CD14-positive monocyte (primary cell): ENCODE results near the gene AFG1L. TPM values are rescaled to one million over a fixed set of nuclear protein-coding genes. Genes with fewer than 3 reads are reported as not detected.

Experiments
- DNase-seq, 3 donors: peaks; one replicate each; pipeline ENCODE4 v3.0.0-alpha.2; 2011 to 2022
- H2AFZ ChIP-seq: 2 replicates; pipeline ENCODE4 v1.6.0; 2012; ENCODE audit warnings: mild to moderate bottlenecking, low read depth, low read length, inconsistent platforms; ENCODE audit not compliant: insufficient read depth, poor library complexity, severe bottlenecking
- H3K27ac ChIP-seq, 2 donors: 1 replicate in 1 of 2; 2 replicates in 1 of 2; pipeline ENCODE4 v1.5.1; 2012 to 2013; ENCODE audit warnings: low read length in 2 of 2, control low read depth in 1 of 2, inconsistent platforms in 1 of 2, low read depth in 1 of 2, mild to moderate bottlenecking in 1 of 2
- H3K27me3 ChIP-seq, 2 donors: one replicate each; pipeline versions ENCODE4 v1.6.0 to v1.6.1; 2011 to 2013; ENCODE audit warnings: low read length in 2 of 2; ENCODE audit not compliant: control insufficient read depth in 2 of 2, insufficient read depth in 2 of 2
- H3K36me3 ChIP-seq, 2 donors: replicated peaks in 1 of 2; 1 replicate in 1 of 2; 2 replicates in 1 of 2; pipeline versions ENCODE4 v1.5.1 to v1.6.1; 2012 to 2013; ENCODE audit warnings: low read length in 2 of 2, control low read depth in 1 of 2, inconsistent platforms in 1 of 2, mild to moderate bottlenecking in 1 of 2; ENCODE audit not compliant: insufficient read depth in 2 of 2, control insufficient read depth in 1 of 2
- H3K4me1 ChIP-seq, 2 donors: 1 replicate in 1 of 2; 2 replicates in 1 of 2; pipeline versions ENCODE4 v1.5.1 to v1.6.1; 2012 to 2013; ENCODE audit warnings: low read length in 2 of 2, control low read depth in 1 of 2, inconsistent platforms in 1 of 2, mild to moderate bottlenecking in 1 of 2, moderate library complexity in 1 of 2; ENCODE audit not compliant: insufficient read depth in 2 of 2, control insufficient read depth in 1 of 2
- H3K4me2 ChIP-seq: replicated peaks from 2 replicates; pipeline ENCODE3; 2012; ENCODE audit warnings: low read length, moderate library complexity, mild to moderate bottlenecking; ENCODE audit not compliant: poor library complexity, severe bottlenecking; ENCODE audit errors: extremely low read depth
- H3K4me3 ChIP-seq, 3 experiments: fragments of 200-600 bp in 1 of 3; sonication (generic) in 1 of 3; replicated peaks in 1 of 3; 1 replicate in 2 of 3; 2 replicates in 1 of 3; pipeline ENCODE4 v1.5.1; 2011 to 2013; ENCODE audit warnings: low read length in 3 of 3, mild to moderate bottlenecking in 3 of 3, control low read depth in 2 of 3, low read depth in 2 of 3, inconsistent platforms in 1 of 3, moderate library complexity in 1 of 3
- H3K79me2 ChIP-seq: 2 replicates; pipeline ENCODE4 v1.6.0; 2012; ENCODE audit warnings: mild to moderate bottlenecking, control low read depth, inconsistent platforms, low read length, moderate library complexity; ENCODE audit not compliant: insufficient read depth
- H3K9ac ChIP-seq: 2 replicates; pipeline ENCODE4 v1.6.0; 2017; ENCODE audit warnings: low read length, mild to moderate bottlenecking; ENCODE audit not compliant: insufficient read depth, poor library complexity, severe bottlenecking
- H3K9me3 ChIP-seq, 2 donors: replicated peaks in 1 of 2; 1 replicate in 1 of 2; 2 replicates in 1 of 2; pipeline versions ENCODE4 v1.5.1 to v1.6.1; 2012 to 2013; ENCODE audit warnings: low read length in 2 of 2, control low read depth in 1 of 2; ENCODE audit not compliant: control insufficient read depth in 1 of 2, insufficient read depth in 1 of 2
- H4K20me1 ChIP-seq: 2 replicates; pipeline ENCODE4 v1.6.0; 2012; ENCODE audit warnings: mild to moderate bottlenecking, low read length, control low read depth, moderate library complexity; ENCODE audit not compliant: insufficient read depth
- H3K27ac Mint-ChIP-seq, 7 donors: one replicate each; pipeline ENCODE4 v1.8.0; 2020; ENCODE audit warnings: mild to moderate bottlenecking in 7 of 7, mixed read lengths in 7 of 7, moderate library complexity in 6 of 7, inconsistent platforms in 2 of 7
- H3K27me3 Mint-ChIP-seq, 3 donors: one replicate each; pipeline ENCODE4 v1.8.0; 2021 to 2022; ENCODE audit warnings: low read depth in 3 of 3, mild to moderate bottlenecking in 3 of 3, mixed read lengths in 3 of 3, moderate library complexity in 3 of 3, inconsistent platforms in 1 of 3
- H3K36me3 Mint-ChIP-seq, 2 donors: one replicate each; pipeline ENCODE4 v1.8.0; 2020; ENCODE audit warnings: mixed read lengths in 2 of 2, inconsistent platforms in 1 of 2, mild to moderate bottlenecking in 1 of 2
- H3K4me1 Mint-ChIP-seq: one replicate; pipeline ENCODE4 v1.8.0; 2020; ENCODE audit warnings: mild to moderate bottlenecking, mixed read lengths
- H3K4me3 Mint-ChIP-seq, 2 donors: one replicate each; pipeline ENCODE4 v1.8.0; 2020; ENCODE audit warnings: mild to moderate bottlenecking in 2 of 2, mixed read lengths in 2 of 2, moderate library complexity in 1 of 2
- H3K9me3 Mint-ChIP-seq, 7 donors: one replicate each; pipeline ENCODE4 v1.8.0; 2020 to 2022; ENCODE audit warnings: mixed read lengths in 7 of 7, mild to moderate bottlenecking in 6 of 7, moderate library complexity in 6 of 7, inconsistent platforms in 2 of 7
- WGBS: methylation state at CpG from one replicate; pipeline ENCODE4 v1.1.5; 2013; ENCODE audit warnings: missing lambda C conversion rate; ENCODE audit not compliant: insufficient coverage; 5-methylcytosine and 5-hydroxymethylcytosine counted together
- intact Hi-C, 2 donors: fragments of 100-400 bp; cut with micrococcal nuclease; formaldehyde crosslinking; loops; one replicate each; pipeline versions ENCODE4 v1.15.0 to v1.15.1; 2023
- polyA plus RNA-seq, 3 donors: library from polyadenylated mRNA; depleted of rRNA in 1 of 3; unstranded in 2 of 3; stranded (reverse) in 1 of 3; fragments of 300-500 nt in 2 of 3; fragments of >200 nt in 1 of 3; fragmentation: Illumina TruSeq in 2 of 3; gene quantifications; 1 replicate in 2 of 3; 2 replicates in 1 of 3; pipeline ENCODE4 v1.2.3, GENCODE V29; 2012 to 2021
- TF ChIP-seq, protein P1 (sequence below): fragments of 200-600 bp; IDR thresholded peaks from one replicate; pipeline ENCODE4 v1.8.0; 2022; ENCODE audit warnings: antibody characterized with exemption, mild to moderate bottlenecking

Gene AFG1L
- polyA plus RNA-seq, 3 donors = 0.95 to 2.8 (median 2.7) TPM

DNA sequence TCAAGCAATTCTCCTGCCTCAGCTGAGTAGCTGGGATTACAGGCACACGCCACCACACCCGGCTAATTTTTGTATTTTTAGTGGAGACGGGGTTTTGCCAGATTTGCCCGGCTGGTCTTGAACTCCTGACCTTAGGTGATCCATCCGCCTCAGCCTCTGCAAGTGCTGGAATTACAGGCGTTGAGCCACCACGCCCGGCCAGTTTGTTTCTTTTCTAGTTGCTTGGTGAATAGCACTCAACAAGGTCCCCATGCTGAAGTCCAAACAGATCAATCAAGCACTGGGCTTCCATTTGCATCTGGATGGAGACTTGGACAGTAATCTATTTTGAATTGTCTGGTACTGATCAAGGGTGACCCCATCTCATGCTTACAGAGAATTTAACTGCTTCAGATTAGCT is 157.0 kb downstream of the AFG1L start:
- no peak overlapping the region for H3K9ac ChIP-seq
- H3K79me2 ChIP-seq = no peaks in the 10 kb centered on the region
- no peak overlapping the region for H3K4me2 ChIP-seq
- H3K36me3 Mint-ChIP-seq = no peaks in the 10 kb centered on the region
- intact Hi-C loops = no loop called here
- no peaks in the 10 kb centered on the region for H4K20me1 ChIP-seq
- peaks cover 0 to 2% (median 0%) of the 10 kb centered on the region in 7 donors for H3K9me3 Mint-ChIP-seq
- TF ChIP-seq, protein P1, sequence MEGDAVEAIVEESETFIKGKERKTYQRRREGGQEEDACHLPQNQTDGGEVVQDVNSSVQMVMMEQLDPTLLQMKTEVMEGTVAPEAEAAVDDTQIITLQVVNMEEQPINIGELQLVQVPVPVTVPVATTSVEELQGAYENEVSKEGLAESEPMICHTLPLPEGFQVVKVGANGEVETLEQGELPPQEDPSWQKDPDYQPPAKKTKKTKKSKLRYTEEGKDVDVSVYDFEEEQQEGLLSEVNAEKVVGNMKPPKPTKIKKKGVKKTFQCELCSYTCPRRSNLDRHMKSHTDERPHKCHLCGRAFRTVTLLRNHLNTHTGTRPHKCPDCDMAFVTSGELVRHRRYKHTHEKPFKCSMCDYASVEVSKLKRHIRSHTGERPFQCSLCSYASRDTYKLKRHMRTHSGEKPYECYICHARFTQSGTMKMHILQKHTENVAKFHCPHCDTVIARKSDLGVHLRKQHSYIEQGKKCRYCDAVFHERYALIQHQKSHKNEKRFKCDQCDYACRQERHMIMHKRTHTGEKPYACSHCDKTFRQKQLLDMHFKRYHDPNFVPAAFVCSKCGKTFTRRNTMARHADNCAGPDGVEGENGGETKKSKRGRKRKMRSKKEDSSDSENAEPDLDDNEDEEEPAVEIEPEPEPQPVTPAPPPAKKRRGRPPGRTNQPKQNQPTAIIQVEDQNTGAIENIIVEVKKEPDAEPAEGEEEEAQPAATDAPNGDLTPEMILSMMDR = no peak
- no peak overlapping the region for H3K4me3 Mint-ChIP-seq
- peaks cover 21% of the 10 kb centered on the region for H3K4me1 Mint-ChIP-seq
- H3K9me3 ChIP-seq = no peaks in the 10 kb centered on the region
- H3K36me3 ChIP-seq = no peaks in the 10 kb centered on the region
- H3K27ac Mint-ChIP-seq = no peak overlapping the region
- DNase-seq = no peak
- peak overlapping the region in 1 of 2 donors; percentile 80 for H3K27ac ChIP-seq
- peaks cover 0 to 3% (median 0%) of the 10 kb centered on the region in 3 donors for H3K27me3 Mint-ChIP-seq
- 100% methylated on average over 6 of the region's 8 CpGs for WGBS
- peaks cover 19 to 22% of the 10 kb centered on the region in 2 donors for H3K4me1 ChIP-seq
- H2AFZ ChIP-seq = no peak overlapping the region
- H3K27me3 ChIP-seq = no peaks in the 10 kb centered on the region
- no peak overlapping the region for H3K4me3 ChIP-seq

DNA sequence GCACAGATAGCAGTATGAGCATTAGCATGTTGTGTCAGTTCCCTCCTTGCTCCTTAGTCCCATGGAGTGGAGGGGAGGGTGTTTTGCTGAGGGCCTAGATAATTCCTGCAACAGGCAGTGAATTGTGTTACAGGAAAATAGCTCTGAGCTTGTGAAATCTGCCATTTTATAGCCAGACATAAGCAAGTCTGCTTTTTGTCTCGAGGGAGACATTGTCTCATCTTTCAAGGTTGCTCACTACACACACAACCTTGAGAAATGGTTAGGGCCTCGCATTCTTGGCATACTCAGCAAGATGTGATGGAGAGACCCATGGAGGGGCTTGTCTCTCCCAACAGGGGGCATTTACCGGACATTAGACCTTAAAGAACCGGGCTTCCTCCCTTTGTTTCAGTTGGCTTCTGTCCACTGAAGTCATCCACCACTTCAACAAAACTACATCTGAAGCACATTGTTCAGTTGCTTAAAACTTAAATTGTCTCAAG is 157.9 kb downstream of the AFG1L start:
- peaks cover 0 to 2% (median under 1%) of the 10 kb centered on the region in 7 donors for H3K9me3 Mint-ChIP-seq
- 80% methylated on average over 1 of the region's 4 CpGs for WGBS

More for the DNA sequence above, 157.9 kb downstream of the AFG1L start:
- no peak overlapping the region for H2AFZ ChIP-seq
- no peak for DNase-seq
- H3K9ac ChIP-seq = no peak overlapping the region
- TF ChIP-seq, protein P1 = no peak
- peaks cover 22% of the 10 kb centered on the region for H3K4me1 Mint-ChIP-seq
- no peaks in the 10 kb centered on the region for H4K20me1 ChIP-seq
- peaks cover 0 to 3% (median 0%) of the 10 kb centered on the region in 3 donors for H3K27me3 Mint-ChIP-seq
- H3K27ac Mint-ChIP-seq = peak overlapping the region in 1 of 7 donors; percentile 13
- no peaks in the 10 kb centered on the region for H3K36me3 ChIP-seq
- H3K4me3 ChIP-seq = no peak overlapping the region
- no peaks in the 10 kb centered on the region for H3K79me2 ChIP-seq
- no peak overlapping the region for H3K4me3 Mint-ChIP-seq
- H3K27ac ChIP-seq = peak overlapping the region in 1 of 2 donors; percentile 80
- H3K36me3 Mint-ChIP-seq = peaks cover 0 to 1% of the 10 kb centered on the region in 2 donors
- H3K27me3 ChIP-seq = no peaks in the 10 kb centered on the region
- intact Hi-C loops = no loop called here
- no peak overlapping the region for H3K4me2 ChIP-seq
- no peaks in the 10 kb centered on the region for H3K9me3 ChIP-seq
- H3K4me1 ChIP-seq = peaks cover 19 to 22% of the 10 kb centered on the region in 2 donors
